AG10803 (cell line): Measurements from ENCODE around the gene CNTNAP2.

Experiments used
- DNase-seq: peaks from one replicate; pipeline ENCODE4 v3.0.0; 2010; ENCODE audit warnings: low read depth
- H3K4me3 ChIP-seq: 2 replicates; pipeline ENCODE4 v1.5.1; 2011; ENCODE audit warnings: mild to moderate bottlenecking, low read length, control low read depth
- CTCF ChIP-seq: conservative IDR thresholded peaks from 2 replicates; pipeline ENCODE4 v1.5.1; 2011; ENCODE audit warnings: mild to moderate bottlenecking, low read length, control low read depth, inconsistent platforms

The CNTNAP2 gene

GRCh38 chr7:146528581-146528980 lies 412.0 kb downstream of the CNTNAP2 start:
- no peak for TF ChIP-seq CTCF
- DNase-seq, result no peak
- no peak overlapping the region for H3K4me3 ChIP-seq

GRCh38 chr7:146539836-146540235 lies 423.2 kb downstream of the CNTNAP2 start:
- no peak for TF ChIP-seq CTCF
- H3K4me3 ChIP-seq, result no peak overlapping the region
- DNase-seq, result no peak

GRCh38 chr7:146542101-146542500 lies 425.5 kb downstream of the CNTNAP2 start:
- no peak overlapping the region for H3K4me3 ChIP-seq
- no peak for TF ChIP-seq CTCF
- no peak for DNase-seq

GRCh38 chr7:146544748-146545147 lies 428.1 kb downstream of the CNTNAP2 start:
- no peak overlapping the region for H3K4me3 ChIP-seq
- no peak for DNase-seq
- TF ChIP-seq CTCF, result no peak

GRCh38 chr7:146548816-146549215 lies 432.2 kb downstream of the CNTNAP2 start:
- no peak overlapping the region for H3K4me3 ChIP-seq
- DNase-seq, result no peak
- no peak for TF ChIP-seq CTCF

- no peak for TF ChIP-seq CTCF
- no peak overlapping the region for H3K4me3 ChIP-seq
- no peak for DNase-seq
Measured at GRCh38 chr7:146554556-146554955, 438.0 kb downstream of the CNTNAP2 start.

GRCh38 chr7:146557971-146558469 lies 441.4 kb downstream of the CNTNAP2 start:
- H3K4me3 ChIP-seq, result no peak overlapping the region
- no peak for DNase-seq
- TF ChIP-seq CTCF, result no peak
